ENCODE data around the gene DSE.

The DSE gene

GRCh38 chr6:116385921-116386320 is 15.2 kb downstream of the DSE start:
- H3K27me3 ChIP-seq = no peaks in the 10 kb centered on the region
- no peak for TF ChIP-seq CTCF (IDR thresholded peaks at IDR 0.05; ENCODE audit: low read depth, low read length)
- peaks cover 8% of the 10 kb centered on the region; the same call in 1 of the 2 replicates for H3K4me1 ChIP-seq
- DNase-seq = no peak
- H3K9me3 ChIP-seq = no peaks in the 10 kb centered on the region
- no peaks in the 10 kb centered on the region for H3K36me3 ChIP-seq
- H3K4me3 ChIP-seq (ENCODE audit: low read depth, low read length) = no peak overlapping the region

GRCh38 chr6:116386581-116387299 is 16.0 kb downstream of the DSE start:
- peaks cover 8% of the 10 kb centered on the region; the same call in 1 of the 2 replicates for H3K4me1 ChIP-seq
- H3K4me3 ChIP-seq (ENCODE audit: low read depth, low read length) = no peak overlapping the region
- H3K27me3 ChIP-seq = no peaks in the 10 kb centered on the region
- H3K36me3 ChIP-seq = no peaks in the 10 kb centered on the region
- no peak for TF ChIP-seq CTCF (IDR thresholded peaks at IDR 0.05; ENCODE audit: low read depth, low read length)
- no peaks in the 10 kb centered on the region for H3K9me3 ChIP-seq
- DNase-seq = no peak

- DNase-seq = no peak
- Histone ChIP-seq H3K9me3 (no peaks in the 10 kb centered on the region), H3K4me3 (ENCODE audit: low read depth, low read length) (no peak overlapping the region), H3K4me1 (peaks cover 8% of the 10 kb centered on the region; the same call in 1 of the 2 replicates), H3K27me3 (no peaks in the 10 kb centered on the region), H3K36me3 (no peaks in the 10 kb centered on the region)
- no peak for TF ChIP-seq CTCF (IDR thresholded peaks at IDR 0.05; ENCODE audit: low read depth, low read length)
Observed at GRCh38 chr6:116387374-116387773, 16.6 kb downstream of the DSE start.

- TF ChIP-seq CTCF (IDR thresholded peaks at IDR 0.05; ENCODE audit: low read depth, low read length) = no peak
Observed at GRCh38 chr6:116388924-116389323, 18.2 kb downstream of the DSE start.

GRCh38 chr6:116389357-116389756 is 18.6 kb downstream of the DSE start:
- Histone ChIP-seq H3K4me1 (peaks cover 8% of the 10 kb centered on the region; the same call in 1 of the 2 replicates), H3K4me3 (ENCODE audit: low read depth, low read length) (no peak overlapping the region), H3K27me3 (no peaks in the 10 kb centered on the region), H3K36me3 (no peaks in the 10 kb centered on the region), H3K9me3 (no peaks in the 10 kb centered on the region)
- TF ChIP-seq CTCF (IDR thresholded peaks at IDR 0.05; ENCODE audit: low read depth, low read length) = no peak
- no peak for DNase-seq

More at GRCh38 chr6:116388924-116389323, 18.2 kb downstream of the DSE start:
- Histone ChIP-seq H3K9me3 (no peaks in the 10 kb centered on the region), H3K4me3 (ENCODE audit: low read depth, low read length) (no peak overlapping the region), H3K27me3 (no peaks in the 10 kb centered on the region), H3K36me3 (no peaks in the 10 kb centered on the region), H3K4me1 (peaks cover 8% of the 10 kb centered on the region; the same call in 1 of the 2 replicates)
- no peak for DNase-seq

GRCh38 chr6:116390581-116390980 is 19.8 kb downstream of the DSE start:
- no peak for DNase-seq
- Histone ChIP-seq H3K9me3 (no peaks in the 10 kb centered on the region), H3K4me3 (ENCODE audit: low read depth, low read length) (no peak overlapping the region), H3K36me3 (no peaks in the 10 kb centered on the region), H3K4me1 (no peaks in the 10 kb centered on the region), H3K27me3 (no peaks in the 10 kb centered on the region)
- TF ChIP-seq CTCF (IDR thresholded peaks at IDR 0.05; ENCODE audit: low read depth, low read length) = no peak
